DOHH2 (cell line): ENCODE data around the gene CLDN7.

Experiments
- H3F3A ChIP-seq: fragments of 200-600 bp; sonication (generic), shearing (Covaris generic); 2 replicates; pipeline ENCODE4 v1.6.0; 2016; ENCODE audit warnings: antibody characterized with exemption, mild to moderate bottlenecking; ENCODE audit not compliant: control insufficient read depth, insufficient read depth
- H3K27ac ChIP-seq: fragments of 200-600 bp; sonication (generic); 2 replicates; pipeline ENCODE4 v1.5.1; 2014; ENCODE audit warnings: low read depth, mild to moderate bottlenecking, low read length, moderate library complexity
- H3K27me3 ChIP-seq: fragments of 200-600 bp; sonication (generic); 2 replicates; pipeline ENCODE4 v1.6.1; 2014; ENCODE audit warnings: mild to moderate bottlenecking, low read length, mixed read lengths; ENCODE audit not compliant: control insufficient read depth
- H3K36me3 ChIP-seq: fragments of 200-600 bp; sonication (generic); 2 replicates; pipeline ENCODE4 v1.6.1; 2014; ENCODE audit warnings: mild to moderate bottlenecking, low read length, moderate library complexity, mixed read lengths; ENCODE audit not compliant: control insufficient read depth
- H3K4me1 ChIP-seq: fragments of 200-600 bp; sonication (generic); 2 replicates; pipeline ENCODE4 v1.6.1; 2014; ENCODE audit warnings: mild to moderate bottlenecking, low read length, mixed read lengths; ENCODE audit not compliant: control insufficient read depth
- H3K4me2 ChIP-seq: fragments of 200-600 bp; sonication (generic); 2 replicates; pipeline ENCODE4 v1.6.0; 2014; ENCODE audit warnings: mild to moderate bottlenecking, low read length, moderate library complexity
- H3K4me3 ChIP-seq: fragments of 200-600 bp; sonication (generic); 2 replicates; pipeline ENCODE4 v1.5.1; 2014; ENCODE audit warnings: mild to moderate bottlenecking, low read length, mixed read lengths
- H3K79me2 ChIP-seq: fragments of 200-600 bp; sonication (generic); 2 replicates; pipeline ENCODE4 v1.6.1; 2014; ENCODE audit warnings: mild to moderate bottlenecking, low read length, mixed read lengths; ENCODE audit not compliant: control insufficient read depth
- H3K9me2 ChIP-seq: fragments of 200-600 bp; sonication (generic); replicated peaks from 2 replicates; pipeline ENCODE4 v1.6.1; 2014; ENCODE audit warnings: mild to moderate bottlenecking, low read length, mixed read lengths; ENCODE audit not compliant: control insufficient read depth
- H3K9me3 ChIP-seq: fragments of 200-600 bp; sonication (generic); 2 replicates; pipeline ENCODE4 v1.6.1; 2014; ENCODE audit warnings: antibody characterized with exemption, low read length, mixed read lengths; ENCODE audit not compliant: control insufficient read depth, insufficient read depth
- H4K20me1 ChIP-seq: fragments of 200-600 bp; sonication (generic); 2 replicates; pipeline ENCODE4 v1.6.0; 2014; ENCODE audit warnings: low read depth, mild to moderate bottlenecking, antibody characterized with exemption, low read length, moderate library complexity; ENCODE audit not compliant: control insufficient read depth, insufficient read depth
- CTCF ChIP-seq: fragments of 200-600 bp; sonication (generic); IDR thresholded peaks from one replicate; pipeline ENCODE4 v1.5.1; 2014; ENCODE audit warnings: antibody characterized with exemption, mild to moderate bottlenecking, low read depth, low read length; ENCODE audit not compliant: poor library complexity, severe bottlenecking
- EZH2phosphoT487 ChIP-seq: fragments of 200-600 bp; sonication (generic); IDR thresholded peaks from 2 replicates; pipeline ENCODE4 v1.6.1; 2017; ENCODE audit warnings: borderline replicate concordance, mild to moderate bottlenecking, antibody characterized with exemption, low read length, moderate library complexity, mixed read lengths

Gene CLDN7

GRCh38 chr17:7279448-7279847, 17.2 kb upstream of the CLDN7 start:
- Histone ChIP-seq H3K27me3 (peaks cover 18% of the 10 kb centered on the region), H3K9me3 (no peaks in the 10 kb centered on the region), H3K27ac (no peak overlapping the region), H3K9me2 (no peaks in the 10 kb centered on the region), H4K20me1 (no peaks in the 10 kb centered on the region), H3F3A (peaks cover 3% of the 10 kb centered on the region; the same call in 1 of the 2 replicates), H3K4me1 (peaks cover 26% of the 10 kb centered on the region), H3K4me2 (no peak overlapping the region), H3K4me3 (no peak overlapping the region), H3K36me3 (no peaks in the 10 kb centered on the region), H3K79me2 (no peaks in the 10 kb centered on the region)
- TF ChIP-seq EZH2phosphoT487 (no peak), CTCF (no peak)

GRCh38 chr17:7266784-7267183, 4.5 kb upstream of the CLDN7 start:
- Histone ChIP-seq H3K79me2 (no peaks in the 10 kb centered on the region), H3K9me3 (no peaks in the 10 kb centered on the region), H3K4me1 (peaks cover 20% of the 10 kb centered on the region), H3K36me3 (no peaks in the 10 kb centered on the region), H3K4me2 (no peak overlapping the region), H3F3A (no peaks in the 10 kb centered on the region), H3K4me3 (no peak overlapping the region), H3K27ac (no peak overlapping the region), H4K20me1 (no peaks in the 10 kb centered on the region), H3K9me2 (no peaks in the 10 kb centered on the region), H3K27me3 (peaks cover 25% of the 10 kb centered on the region)
- TF ChIP-seq CTCF: no peak
- TF ChIP-seq EZH2phosphoT487: no peak

GRCh38 chr17:7263801-7264078, 1.5 kb upstream of the CLDN7 start:
- Histone ChIP-seq H3K27ac (no peak overlapping the region), H3K9me3 (no peaks in the 10 kb centered on the region), H4K20me1 (no peaks in the 10 kb centered on the region), H3K36me3 (peaks cover 12% of the 10 kb centered on the region), H3F3A (peaks cover 6% of the 10 kb centered on the region; the same call in 1 of the 2 replicates), H3K4me2 (peak overlapping the region; percentile 87), H3K9me2 (no peaks in the 10 kb centered on the region), H3K4me1 (peaks cover 31% of the 10 kb centered on the region), H3K79me2 (no peaks in the 10 kb centered on the region), H3K4me3 (peak overlapping the region; percentile 62), H3K27me3 (peaks cover 32% of the 10 kb centered on the region)
- TF ChIP-seq EZH2phosphoT487 (no peak), CTCF (no peak)
